HG03039 (cell line): ENCODE data around the gene MRPL21.

Source experiments
- ATAC-seq: cut with Tn5 transposase; IDR thresholded peaks from one replicate; pipeline ENCODE4 v1.9.1; 2021; ENCODE audit warnings: mild to moderate bottlenecking, moderate library complexity; ENCODE audit not compliant: unreplicated experiment

The MRPL21 gene

DNA sequence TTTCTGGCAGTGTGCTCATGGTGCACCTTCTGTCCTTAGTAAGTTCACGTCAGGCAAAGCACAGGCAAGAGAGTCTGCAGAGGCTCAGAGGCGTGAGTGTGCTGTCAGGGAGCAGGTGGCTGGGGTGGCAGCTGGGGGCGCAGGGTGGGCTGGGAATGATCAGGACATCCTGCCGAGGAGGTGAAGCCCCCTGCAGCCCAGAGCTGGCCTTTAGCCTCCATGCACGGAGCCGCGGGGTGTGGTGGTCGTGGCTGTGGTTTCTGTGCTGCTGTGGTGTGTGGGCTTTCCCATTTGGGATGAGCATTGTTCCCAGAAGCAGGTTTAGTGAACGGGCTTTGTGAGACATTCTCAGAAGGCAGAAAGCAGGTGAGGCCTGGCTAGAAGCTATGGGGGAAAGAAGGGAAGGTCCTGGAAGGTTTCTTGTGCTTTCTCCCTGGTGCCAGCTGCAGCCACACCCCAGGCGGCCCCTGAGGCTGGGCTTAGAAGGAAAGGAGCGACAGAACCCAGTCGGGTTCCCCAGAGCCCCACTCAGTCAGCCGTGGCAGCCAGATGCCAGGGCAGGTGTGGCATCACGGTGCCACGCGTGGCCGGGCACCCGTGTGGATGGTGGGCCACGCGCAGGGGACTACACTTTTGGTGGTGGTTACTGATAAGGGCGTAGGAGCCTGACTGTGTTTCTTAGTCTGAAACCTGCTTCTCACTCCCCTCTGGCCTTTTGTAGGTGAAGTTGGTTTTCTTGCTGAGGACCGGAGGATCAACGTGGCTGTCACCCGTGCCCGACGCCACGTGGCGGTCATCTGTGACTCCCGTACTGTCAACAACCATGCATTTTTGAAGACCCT is 32.1 kb upstream of the MRPL21 start:
- ATAC-seq, result no peak

DNA sequence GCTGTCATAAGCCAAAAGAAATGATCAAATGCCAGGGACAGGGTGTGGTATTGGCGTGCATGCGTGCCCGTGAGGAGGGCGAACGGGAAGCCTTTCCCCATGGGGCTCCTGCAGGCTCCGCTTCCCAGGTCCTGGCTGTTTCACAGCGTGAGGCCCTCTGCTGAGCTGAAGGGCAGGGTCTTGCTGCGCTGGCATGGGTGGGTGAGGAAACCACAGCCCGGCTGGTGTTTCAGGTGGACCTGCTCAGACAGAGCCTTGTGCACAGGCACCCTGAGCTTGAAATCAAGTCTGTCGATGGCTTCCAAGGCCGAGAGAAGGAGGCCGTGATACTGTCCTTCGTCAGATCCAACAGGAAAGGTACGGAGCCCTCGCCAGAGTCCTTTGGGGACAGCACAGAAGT is 31.4 kb upstream of the MRPL21 start:
- no peak for ATAC-seq

DNA sequence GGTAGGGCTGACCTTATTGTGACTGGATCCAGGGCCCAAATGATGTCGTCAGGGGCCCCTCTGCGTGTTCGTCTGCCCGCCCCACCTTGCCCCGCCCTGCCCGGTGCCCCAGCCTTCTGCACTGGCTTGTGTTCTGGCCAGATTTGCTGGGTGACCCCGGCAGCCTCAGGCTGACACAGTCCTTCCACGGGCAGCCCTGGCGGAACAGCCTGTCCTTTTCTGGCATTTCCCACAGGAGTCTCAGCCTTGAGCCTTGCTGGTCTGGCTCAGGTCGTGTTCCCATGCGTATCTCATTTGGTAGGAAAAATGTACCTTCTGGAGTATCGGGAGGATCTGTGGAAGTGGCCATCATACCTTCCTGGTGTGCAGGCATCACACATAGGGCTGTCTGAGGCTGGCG is 31.0 kb upstream of the MRPL21 start:
- no peak for ATAC-seq

DNA sequence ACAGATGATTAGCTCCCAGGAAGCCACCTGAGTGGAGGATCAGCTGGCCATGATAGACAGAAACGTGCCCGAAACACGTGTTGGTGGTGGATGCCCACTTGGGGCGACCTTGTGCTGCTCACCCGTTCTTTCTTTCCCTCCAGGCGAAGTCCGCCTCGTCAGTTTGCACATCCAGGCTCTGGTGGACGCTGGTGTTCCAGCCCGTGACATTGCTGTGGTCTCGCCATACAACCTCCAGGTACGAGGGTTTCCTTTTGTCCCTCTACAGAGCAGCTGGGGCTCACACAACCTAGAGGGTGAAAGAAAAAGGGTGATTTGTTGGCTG is 30.7 kb upstream of the MRPL21 start:
- no peak for ATAC-seq

DNA sequence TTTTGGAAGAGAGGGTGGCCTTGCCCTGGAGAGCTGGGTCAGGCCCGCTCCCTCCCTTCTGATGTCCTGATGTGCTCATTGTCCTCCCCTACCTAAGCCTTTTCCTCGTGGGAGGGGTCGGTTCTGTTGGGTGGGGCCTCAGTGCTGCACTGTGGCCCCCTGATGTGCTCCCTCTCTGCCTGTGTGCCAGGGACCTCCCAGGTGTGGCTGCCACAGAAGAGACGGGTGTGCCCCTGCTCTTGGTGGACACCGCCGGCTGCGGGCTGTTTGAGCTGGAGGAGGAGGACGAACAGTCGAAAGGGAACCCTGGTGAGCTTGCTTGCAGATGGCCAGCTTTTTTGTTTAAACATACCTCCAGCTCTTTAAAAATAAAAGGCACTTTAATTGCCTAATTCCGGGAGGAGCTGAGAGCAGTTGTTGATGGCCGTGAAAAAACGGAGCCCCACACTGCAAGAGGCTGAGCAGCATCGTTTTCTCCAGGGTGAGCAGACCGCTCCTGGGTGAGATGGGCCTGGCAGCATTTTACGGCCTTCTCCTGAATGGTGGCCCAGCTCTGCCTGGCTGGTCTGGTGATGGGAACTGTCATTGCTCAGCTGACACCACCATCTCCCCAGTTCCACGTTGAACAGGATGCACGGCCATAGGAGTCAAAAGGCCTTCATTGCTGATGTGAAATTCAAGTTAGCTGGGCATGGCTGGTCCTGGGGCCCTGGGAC is 30.1 kb upstream of the MRPL21 start:
- ATAC-seq, result no peak

DNA sequence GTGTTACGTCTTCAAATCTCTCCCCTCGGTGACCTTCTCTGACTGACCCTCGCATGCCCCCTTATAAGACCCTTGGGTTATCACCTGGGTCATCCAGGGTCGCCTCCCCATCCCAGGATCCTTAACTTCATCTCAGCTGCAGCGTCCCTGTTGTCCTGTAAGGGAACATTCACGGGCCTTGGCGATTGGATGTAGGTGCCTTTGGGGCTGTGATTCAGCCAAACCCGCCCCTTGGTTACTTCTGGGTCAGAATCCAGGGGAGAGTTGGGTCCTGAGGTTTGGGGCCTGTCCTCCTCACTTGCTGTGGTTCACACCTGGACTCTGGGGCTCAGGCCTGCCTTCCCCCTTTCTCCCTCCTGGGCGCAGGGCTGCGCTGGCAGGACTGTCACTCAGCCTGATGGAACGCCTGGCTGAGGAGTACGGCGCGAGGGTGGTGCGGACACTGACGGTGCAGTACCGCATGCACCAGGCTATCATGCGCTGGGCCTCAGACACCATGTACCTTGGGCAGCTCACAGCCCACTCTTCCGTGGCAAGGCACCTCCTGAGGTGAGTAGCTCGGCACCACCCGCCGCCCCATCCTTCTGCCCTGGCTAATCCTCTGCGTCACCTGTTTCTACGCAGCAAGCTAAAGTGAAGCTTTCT is 29.4 kb upstream of the MRPL21 start:
- no peak for ATAC-seq

DNA sequence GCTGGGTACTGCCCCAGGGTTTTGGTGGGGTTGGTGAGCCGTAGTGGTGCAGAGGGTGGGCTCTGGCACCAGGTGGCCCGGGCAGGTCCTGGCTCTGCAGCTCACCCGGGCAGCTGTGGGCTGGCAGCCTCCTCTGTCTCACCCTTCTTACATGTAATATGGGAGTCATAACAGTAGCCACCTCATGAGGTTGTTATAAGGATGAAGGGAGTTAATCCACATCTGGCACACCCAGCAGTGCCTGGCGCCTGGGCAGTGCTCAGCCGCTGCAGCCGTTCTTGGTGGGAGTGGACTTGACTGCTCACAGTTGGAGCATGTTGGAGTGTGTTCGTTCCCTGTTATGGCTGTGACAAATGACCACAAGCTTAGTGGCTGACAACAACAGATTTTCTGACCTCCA is 28.7 kb upstream of the MRPL21 start:
- no peak for ATAC-seq

DNA sequence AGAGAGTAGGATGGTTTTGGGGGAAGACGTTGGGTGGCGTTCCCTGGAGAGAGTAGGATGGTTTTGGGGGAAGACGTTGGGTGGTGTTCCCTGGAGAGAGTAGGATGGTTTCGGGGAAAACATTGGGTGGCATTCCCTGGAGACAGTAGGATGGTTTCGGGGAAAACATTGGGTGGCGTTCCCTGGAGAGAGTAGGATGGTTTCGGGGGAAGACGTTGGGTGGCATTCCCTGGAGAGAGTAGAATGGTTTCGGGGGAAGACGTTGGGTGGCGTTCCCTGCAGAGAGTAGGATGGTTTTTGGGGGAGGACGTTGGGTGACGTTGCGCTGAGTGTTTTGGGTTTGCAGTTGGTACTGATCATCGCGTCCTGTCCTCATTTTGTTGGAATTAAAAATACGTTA is 28.3 kb upstream of the MRPL21 start:
- ATAC-seq, result no peak

DNA sequence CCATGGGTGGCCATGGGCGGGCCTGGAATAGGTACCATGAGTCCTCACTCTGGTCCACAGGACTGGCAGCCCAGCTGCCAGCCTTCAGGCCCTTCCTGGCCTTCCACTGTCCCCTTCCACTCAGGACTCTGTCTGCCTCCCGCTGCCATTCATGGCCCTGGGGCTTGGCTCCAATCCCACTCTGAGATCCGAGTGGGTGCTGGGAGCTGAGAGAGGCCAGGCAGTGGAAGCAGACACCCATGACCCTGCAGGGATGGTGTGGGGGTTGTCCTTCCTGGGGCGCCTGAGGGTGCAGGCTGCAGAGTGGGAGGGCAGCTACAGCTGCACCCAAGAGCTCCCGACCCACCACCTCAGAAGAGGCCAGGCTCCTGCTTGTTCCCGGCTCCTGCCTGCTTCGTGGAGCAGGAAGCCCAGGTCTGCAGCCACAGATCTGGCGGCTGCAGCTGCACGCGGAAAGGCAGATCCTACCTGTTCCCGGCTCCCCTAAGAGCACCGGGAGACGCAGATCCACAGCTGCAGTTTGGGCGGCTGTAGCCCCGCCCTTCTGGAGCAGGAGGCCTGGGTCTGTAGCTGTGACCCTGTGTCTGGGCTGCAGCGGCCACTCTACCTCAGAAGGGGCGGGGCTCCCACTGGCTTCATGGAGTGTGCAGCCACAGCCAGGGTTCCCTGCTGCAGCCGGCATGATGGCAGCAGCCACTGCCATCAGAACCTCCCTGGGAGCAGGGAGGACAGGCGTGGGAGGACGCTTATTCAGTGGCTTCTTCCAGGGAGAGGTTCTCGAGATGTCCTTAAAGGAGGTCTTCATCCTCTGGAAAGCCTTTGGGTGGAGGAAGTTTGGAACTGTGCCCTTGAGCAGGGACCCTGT is 27.6 kb upstream of the MRPL21 start:
- ATAC-seq, result no peak

DNA sequence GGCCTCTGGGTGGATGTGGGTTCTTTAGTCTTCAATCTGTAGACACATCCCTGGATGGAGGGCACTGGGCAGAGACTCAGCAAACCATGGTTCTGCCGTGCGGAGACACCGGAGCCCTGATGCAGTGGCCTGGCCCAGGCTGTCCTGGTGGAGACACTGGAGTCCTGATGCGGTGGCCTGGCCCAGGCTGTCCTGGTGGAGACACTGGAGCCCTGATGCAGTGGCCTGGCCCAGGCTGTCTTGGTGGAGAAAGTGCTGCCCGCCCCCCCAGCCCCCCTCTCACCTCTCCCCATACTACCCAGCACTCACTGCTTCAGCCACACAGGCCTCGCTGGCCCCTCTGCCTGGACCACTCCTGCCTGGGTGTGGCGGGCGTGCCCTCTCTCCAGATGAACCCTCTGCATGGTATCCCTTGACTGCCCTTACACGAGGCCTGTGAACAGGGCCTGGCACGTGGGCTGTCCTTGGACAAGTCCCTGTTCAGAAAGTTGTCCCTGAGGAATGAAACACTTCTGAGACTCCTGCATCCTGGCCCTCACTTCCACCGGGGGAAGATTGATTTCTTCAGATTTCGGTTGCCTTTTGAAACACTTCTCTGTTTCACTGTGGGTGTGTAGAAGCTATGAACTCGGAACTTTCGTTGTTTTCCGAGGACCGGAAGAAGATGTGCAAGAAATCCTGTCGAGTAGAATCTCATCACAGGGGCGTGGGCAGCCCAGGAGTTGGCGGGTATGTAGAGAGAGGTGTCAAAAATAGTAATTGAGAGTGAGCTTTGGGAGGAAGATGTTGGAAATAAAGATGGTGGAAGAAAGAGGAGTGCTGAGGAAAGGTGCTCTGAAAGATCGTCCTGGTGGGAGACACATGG is 26.3 kb upstream of the MRPL21 start:
- no peak for ATAC-seq

DNA sequence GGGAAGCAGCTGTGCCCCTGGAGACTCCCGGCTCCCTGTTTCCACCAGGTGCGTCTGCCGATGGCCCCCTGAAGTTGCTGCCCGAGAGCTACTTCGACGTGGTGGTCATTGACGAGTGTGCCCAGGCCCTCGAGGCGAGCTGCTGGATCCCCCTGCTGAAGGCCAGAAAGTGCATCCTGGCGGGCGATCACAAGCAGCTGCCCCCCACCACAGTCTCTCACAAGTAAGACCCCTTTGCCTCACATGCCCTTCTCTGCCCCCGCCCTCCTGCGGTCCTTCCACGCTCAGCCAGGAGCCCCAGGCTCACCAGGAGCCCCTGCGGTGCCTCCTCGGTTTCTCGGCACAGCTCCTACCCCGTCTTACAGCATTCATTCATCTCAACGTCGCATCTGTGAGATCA is 25.5 kb upstream of the MRPL21 start:
- ATAC-seq, result no peak

DNA sequence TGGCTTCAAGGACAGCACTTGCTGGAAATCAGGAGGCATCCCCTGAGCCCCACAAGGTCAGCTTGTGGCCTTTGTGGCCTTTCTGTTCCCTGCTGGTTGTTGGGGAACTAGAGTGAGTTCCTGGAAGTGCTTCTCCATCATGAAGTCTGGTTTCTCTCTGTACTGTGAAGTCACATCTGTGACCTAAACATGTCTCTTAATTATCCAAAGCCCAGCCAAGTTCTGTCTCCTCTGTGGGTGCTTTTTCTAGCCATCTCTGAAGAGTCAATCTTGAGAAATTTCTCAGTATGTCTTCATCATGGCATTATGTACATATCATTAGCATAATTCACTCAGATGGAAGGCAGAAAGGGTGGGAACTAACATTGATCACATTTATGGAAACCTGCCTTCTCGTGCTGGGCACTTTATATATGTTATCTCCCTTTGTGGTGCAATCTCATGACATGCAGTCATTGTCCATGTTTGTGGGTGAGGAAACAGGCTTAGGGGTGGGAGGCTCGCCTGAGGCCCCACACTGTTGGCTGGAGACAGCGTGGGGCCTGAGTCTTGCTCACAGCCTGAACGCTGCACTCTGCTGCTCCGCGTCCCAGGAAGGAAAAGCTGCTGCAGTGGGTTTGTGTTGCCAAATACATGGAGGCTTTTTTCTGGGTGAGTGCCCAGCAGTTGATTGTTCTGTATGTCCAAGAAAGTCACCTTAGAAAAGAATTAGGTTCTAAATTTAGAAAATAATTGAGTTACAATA is 24.7 kb upstream of the MRPL21 start:
- ATAC-seq, result no peak

DNA sequence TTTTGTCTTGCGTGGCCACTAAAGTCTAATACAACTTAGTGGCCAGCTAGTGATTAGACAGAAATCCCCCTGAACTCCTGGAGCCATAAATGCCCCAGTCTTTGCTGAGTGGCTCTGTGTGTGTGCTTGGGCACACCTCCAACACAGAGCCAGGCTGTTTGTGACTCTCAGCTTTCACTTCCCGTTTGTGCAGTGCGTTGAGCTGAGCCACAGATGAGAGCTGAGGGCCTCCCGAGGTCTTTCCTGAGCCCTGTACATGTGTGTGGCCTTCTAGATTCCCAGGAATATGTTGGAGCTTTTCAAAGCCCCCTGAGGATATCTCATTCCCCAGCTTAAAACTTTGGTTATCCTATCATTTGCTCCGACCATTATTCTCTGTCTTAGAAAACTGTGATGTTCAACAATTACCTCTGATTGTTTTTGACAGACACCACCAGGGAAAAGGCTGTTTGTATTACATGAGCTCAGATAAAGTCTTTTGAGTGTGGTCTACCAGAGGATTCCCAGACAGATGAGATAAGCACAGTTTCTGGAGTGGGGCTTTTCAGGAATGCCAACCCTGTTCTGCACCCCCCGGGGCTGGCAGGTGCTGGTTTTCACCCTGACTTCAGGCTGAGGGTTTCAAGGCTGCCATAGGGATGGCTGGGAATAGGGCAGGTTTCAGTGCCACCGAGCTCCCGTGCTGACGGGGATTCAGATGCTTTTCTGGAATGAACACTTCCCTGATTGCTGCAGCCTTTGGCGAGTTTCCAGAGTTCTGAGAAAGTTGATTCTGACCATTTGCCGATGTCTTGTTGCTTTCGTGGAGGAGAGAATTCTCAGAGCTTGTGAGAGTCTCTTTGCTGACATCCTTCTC is 23.9 kb upstream of the MRPL21 start:
- ATAC-seq, result no peak

DNA sequence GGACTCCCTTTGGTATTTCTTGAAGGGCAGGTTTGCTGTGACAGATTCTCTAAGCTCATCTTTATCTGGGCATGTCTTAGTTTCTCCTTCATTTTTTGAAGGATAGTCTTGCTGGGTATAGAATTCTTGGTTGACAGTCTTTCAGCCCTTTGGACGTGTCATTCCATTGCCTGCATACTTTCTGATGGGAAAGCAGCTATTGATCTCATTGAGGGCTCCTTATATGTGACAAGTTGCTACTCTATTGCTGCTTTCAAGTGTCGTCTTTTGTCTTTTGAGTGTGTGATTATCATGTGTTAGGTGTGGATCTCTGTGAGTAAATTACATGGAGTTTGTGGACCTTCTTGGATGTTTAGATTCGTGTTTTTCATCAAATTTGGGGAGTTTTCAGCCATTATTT is 22.0 kb upstream of the MRPL21 start:
- no peak for ATAC-seq

DNA sequence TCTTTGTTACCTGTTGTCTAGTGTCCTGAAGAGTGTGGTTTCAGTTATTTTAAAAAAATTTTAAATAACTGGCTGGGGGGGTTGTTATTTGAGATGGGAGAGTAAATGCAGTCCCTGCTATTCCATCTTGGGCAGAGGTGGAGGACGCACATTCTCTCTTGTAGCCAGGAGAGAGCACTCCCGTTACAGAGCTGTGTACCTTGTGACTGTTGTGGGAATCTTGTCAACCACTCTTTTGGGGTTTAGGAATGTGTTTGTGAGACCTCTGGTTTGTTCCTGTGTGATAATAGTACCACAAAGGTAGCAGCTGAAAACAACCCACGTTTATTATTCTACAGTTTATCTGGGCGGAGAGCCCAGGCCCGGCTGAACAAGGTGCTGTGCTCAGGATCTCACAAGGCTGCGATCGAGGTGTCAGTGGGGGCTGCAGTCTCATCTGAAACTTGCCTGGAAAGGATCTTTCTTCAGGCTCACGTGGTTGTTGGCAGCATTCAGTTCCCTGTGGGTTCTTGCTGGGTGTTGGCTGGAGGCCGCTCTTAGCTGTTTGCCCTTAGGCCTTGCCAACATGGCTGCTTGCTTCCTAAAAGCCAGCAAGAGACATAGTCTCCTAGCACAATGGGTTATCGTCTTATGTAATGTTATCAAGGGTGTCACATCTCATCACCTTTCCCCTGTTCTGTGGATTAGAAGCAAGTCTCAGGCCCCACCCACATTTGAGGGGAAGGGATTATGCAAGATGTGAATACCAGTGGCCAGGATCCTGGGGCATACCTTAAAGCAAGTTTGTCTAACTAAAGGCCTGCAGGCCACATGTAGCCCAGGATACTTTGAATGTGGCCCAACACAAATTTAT is 20.7 kb upstream of the MRPL21 start:
- no peak for ATAC-seq

DNA sequence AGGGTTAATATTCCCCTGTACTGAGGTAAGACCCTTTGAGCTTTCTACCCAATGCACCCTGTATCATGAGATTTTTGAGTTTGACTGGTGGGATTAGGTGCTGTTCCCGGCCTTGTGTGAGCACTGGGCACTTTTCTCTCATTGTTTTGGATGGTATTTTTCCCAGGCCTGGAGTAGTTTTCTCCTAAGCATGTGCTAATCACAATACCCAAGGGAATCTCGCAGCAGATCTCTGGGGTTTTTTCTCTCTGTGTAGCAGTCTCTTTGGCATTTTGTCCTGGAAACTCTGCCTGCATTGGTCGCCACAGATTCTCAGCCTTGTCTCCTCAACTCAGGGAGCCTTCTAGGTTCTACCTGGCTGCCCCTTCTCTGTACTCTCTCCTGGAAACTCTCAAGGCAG is 20.0 kb upstream of the MRPL21 start:
- ATAC-seq, result no peak

DNA sequence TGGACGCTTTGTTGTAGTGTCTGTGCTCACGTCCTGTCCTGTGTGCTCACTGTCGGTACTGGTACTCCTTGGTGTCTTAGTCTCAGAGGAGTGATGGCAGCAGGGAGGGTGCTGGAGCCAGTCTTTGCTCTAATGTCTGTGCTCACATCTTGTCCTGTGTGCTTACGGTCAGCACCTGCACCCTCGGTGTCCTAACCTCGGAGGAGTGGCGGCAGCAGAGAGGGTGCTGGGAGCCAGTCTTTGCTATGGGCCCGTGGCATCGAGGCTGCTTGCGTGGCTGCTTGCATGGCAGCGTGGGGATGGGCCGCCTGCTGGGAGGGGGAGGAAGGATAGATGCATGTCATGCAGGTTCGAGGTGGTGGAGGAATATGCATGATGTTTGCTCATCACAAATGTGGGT is 12.8 kb upstream of the MRPL21 start:
- ATAC-seq, result no peak

DNA sequence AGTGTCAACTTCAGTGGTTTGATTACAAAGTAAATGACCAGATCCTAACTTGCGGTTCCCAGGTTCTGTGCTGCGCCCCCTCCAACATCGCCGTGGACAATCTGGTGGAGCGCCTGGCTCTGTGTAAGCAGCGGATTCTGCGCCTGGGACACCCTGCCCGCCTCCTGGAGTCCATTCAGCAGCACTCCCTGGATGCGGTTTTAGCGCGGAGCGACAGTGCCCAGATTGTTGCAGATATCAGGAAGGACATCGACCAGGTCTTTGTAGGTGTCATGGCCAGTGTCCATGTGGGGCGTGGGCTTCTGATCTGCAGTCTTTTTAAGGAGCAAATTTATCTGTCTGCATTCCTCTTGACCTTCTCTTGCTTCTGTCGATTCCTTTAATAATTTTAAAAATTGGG is 11.1 kb upstream of the MRPL21 start:
- no peak for ATAC-seq
